PC-3 (cell line): Measurements from ENCODE around the gene PPP6R2. TPM values are rescaled to one million over a fixed set of nuclear protein-coding genes. Genes with fewer than 3 reads are reported as not detected.

Experiments
- ATAC-seq: fragments of 200-7000 bp; cut with Tn5 transposase; 2 replicates; pipeline ENCODE4 v1.9.1; 2020; ENCODE audit warnings: mild to moderate bottlenecking, moderate library complexity
- BruUV-seq: library from RNA; stranded (reverse); fragments of 400-500 nt; replicated peaks from 2 replicates; lab custom pipeline; 2021; lab: Mats Ljungman, UMichigan
- CTCF ChIA-PET: fragments of 300-600 bp; sonication (Branson Sonifier 250); formaldehyde crosslinking; loops from one replicate; lab custom pipeline; 2022; ENCODE audit warnings: antibody characterized with exemption; lab: Charles Lee
- POLR2A ChIA-PET: fragments of 300-600 bp; sonication (Branson Sonifier 250); formaldehyde crosslinking; loops from one replicate; lab custom pipeline; 2022; ENCODE audit warnings: antibody characterized with exemption; ENCODE audit not compliant: unreplicated experiment; lab: Charles Lee
- DNase-seq: peaks from one replicate; pipeline ENCODE4 v3.0.0-alpha.2; 2015
- H2AFZ ChIP-seq: fragments of 300-600 bp; sonication (generic); 2 replicates; pipeline ENCODE4 v1.6.0; 2016; ENCODE audit warnings: antibody characterized with exemption, low read length
- H3F3A ChIP-seq: fragments of 300-600 bp; sonication (generic); one replicate; pipeline ENCODE4 v1.6.0; 2017; ENCODE audit warnings: antibody characterized with exemption, low read length, control low read depth, mild to moderate bottlenecking; ENCODE audit not compliant: unreplicated experiment
- H3K27ac ChIP-seq: fragments of 300-600 bp; sonication (generic); 2 replicates; pipeline ENCODE4 v1.5.1; 2016; ENCODE audit warnings: mild to moderate bottlenecking, low read length
- H3K27me3 ChIP-seq: fragments of 300-600 bp; sonication (generic); 2 replicates; pipeline ENCODE4 v1.6.1; 2016; ENCODE audit warnings: low read length, mixed read lengths
- H3K36me3 ChIP-seq: fragments of 300-600 bp; sonication (generic); 2 replicates; pipeline ENCODE4 v1.6.1; 2016; ENCODE audit warnings: low read depth, mixed run types, low read length, mixed read lengths
- H3K4me1 ChIP-seq: fragments of 300-600 bp; sonication (generic); 2 replicates; pipeline ENCODE4 v1.5.1; 2016; ENCODE audit warnings: low read length; ENCODE audit not compliant: insufficient read depth
- H3K4me2 ChIP-seq: fragments of 300-600 bp; sonication (generic); 2 replicates; pipeline ENCODE4 v1.6.0; 2016; ENCODE audit warnings: low read length
- H3K4me3 ChIP-seq: fragments of 300-600 bp; sonication (generic); 2 replicates; pipeline ENCODE4 v1.5.1; 2016; ENCODE audit warnings: mild to moderate bottlenecking, low read length, mixed read lengths
- H3K79me2 ChIP-seq: fragments of 300-600 bp; sonication (generic); 2 replicates; pipeline ENCODE4 v1.6.1; 2017; ENCODE audit warnings: low read length, mixed read lengths
- H3K9ac ChIP-seq: fragments of 300-600 bp; sonication (generic); 2 replicates; pipeline ENCODE4 v1.6.0; 2016; ENCODE audit warnings: mild to moderate bottlenecking, low read length
- H3K9me2 ChIP-seq: fragments of 300-600 bp; sonication (generic); replicated peaks from 2 replicates; pipeline ENCODE4 v1.6.1; 2016; ENCODE audit warnings: mixed run types, low read length, mixed read lengths
- H3K9me3 ChIP-seq: fragments of 300-600 bp; sonication (generic); 2 replicates; pipeline ENCODE4 v1.6.1; 2016; ENCODE audit warnings: low read length, mixed read lengths
- H4K20me1 ChIP-seq: fragments of 300-600 bp; sonication (generic); 2 replicates; pipeline ENCODE4 v1.6.1; 2016; ENCODE audit warnings: low read length, mixed read lengths
- CTCF ChIP-seq: fragments of 300-600 bp; sonication (generic); conservative IDR thresholded peaks from 2 replicates; pipeline ENCODE4 v1.5.1; 2017; ENCODE audit warnings: antibody characterized with exemption, low read depth, mild to moderate bottlenecking, low read length
- EZH2 ChIP-seq: fragments of 300-600 bp; sonication (generic); IDR thresholded peaks from one replicate; pipeline ENCODE4 v1.6.1; 2017; ENCODE audit warnings: antibody characterized with exemption, mild to moderate bottlenecking, low read length; ENCODE audit not compliant: unreplicated experiment
- EZH2phosphoT487 ChIP-seq: fragments of 300-600 bp; sonication (generic); IDR thresholded peaks from 2 replicates; pipeline ENCODE4 v1.6.1; 2018; ENCODE audit warnings: mild to moderate bottlenecking, antibody characterized with exemption, low read length, borderline replicate concordance
- intact Hi-C: fragments of 100-400 bp; cut with micrococcal nuclease; formaldehyde crosslinking; loops from 2 replicates; pipeline ENCODE4 v1.9.0; 2023
- total RNA-seq: library from RNA; depleted of rRNA; stranded (reverse); fragments of >200 nt; gene quantifications from 2 replicates; pipeline ENCODE4 v1.2.3, GENCODE V29; 2014

Gene PPP6R2
- total RNA-seq, 1 experiment from 2014 or later: 46.2 TPM

DNA sequence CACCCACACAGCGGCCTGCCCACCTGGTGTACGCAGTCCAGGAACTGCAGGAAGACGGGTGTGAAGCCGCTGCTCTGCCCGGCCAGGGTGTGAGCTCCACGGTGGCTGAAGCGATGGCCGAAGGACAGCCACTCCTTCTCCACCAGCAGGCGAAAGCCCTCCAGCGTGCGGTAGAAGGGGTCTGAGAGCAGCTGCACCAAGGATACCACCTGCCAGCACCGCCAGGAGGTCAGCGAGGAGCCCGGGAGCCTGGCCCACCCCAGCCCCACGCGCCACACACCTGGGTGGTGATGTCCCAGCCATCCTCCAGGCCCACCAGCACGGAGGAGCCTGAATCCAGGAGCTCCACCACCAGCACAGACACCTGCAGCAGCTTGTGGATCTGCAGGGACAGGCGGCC lies 112.1 kb downstream of the PPP6R2 start:
- H3K27me3 ChIP-seq: no peaks in the 10 kb centered on the region
- H3K9me2 ChIP-seq: no peaks in the 10 kb centered on the region
- no peak overlapping the region for H3K4me2 ChIP-seq
- CTCF ChIA-PET: no interaction called here
- no peaks in the 10 kb centered on the region for H3K79me2 ChIP-seq
- H3K9ac ChIP-seq: no peak overlapping the region
- no peaks in the 10 kb centered on the region for H4K20me1 ChIP-seq
- BruUV-seq: no TSS peak
- POLR2A ChIA-PET: no interaction called here
- intact Hi-C loops: no loop called here
- no peaks in the 10 kb centered on the region for H3K4me1 ChIP-seq
- DNase-seq (no peak), ATAC-seq (no peak)
- H2AFZ ChIP-seq: no peak overlapping the region
- H3K36me3 ChIP-seq: no peaks in the 10 kb centered on the region
- H3K9me3 ChIP-seq: no peaks in the 10 kb centered on the region
- no peaks in the 10 kb centered on the region for H3F3A ChIP-seq
- no peak overlapping the region for H3K27ac ChIP-seq
- no peak overlapping the region for H3K4me3 ChIP-seq
- TF ChIP-seq CTCF (no peak), EZH2 (no peak), EZH2phosphoT487 (no peak)

GRCh38 chr22:50456026-50456425 lies 112.9 kb downstream of the PPP6R2 start:
- Histone ChIP-seq H3K4me1 (no peaks in the 10 kb centered on the region), H3K27me3 (no peaks in the 10 kb centered on the region), H3K4me3 (no peak overlapping the region), H4K20me1 (no peaks in the 10 kb centered on the region), H3K27ac (no peak overlapping the region), H3K9me3 (no peaks in the 10 kb centered on the region), H3K36me3 (no peaks in the 10 kb centered on the region), H3F3A (no peaks in the 10 kb centered on the region), H3K4me2 (no peak overlapping the region), H3K79me2 (no peaks in the 10 kb centered on the region), H3K9me2 (no peaks in the 10 kb centered on the region), H3K9ac (no peak overlapping the region), H2AFZ (no peak overlapping the region)
- BruUV-seq: no TSS peak
- TF ChIP-seq EZH2: no peak
- no peak for TF ChIP-seq EZH2phosphoT487
- no peak for TF ChIP-seq CTCF
- intact Hi-C loops: no loop called here
- CTCF ChIA-PET: no interaction called here
- POLR2A ChIA-PET: no interaction called here
- ATAC-seq (no peak), DNase-seq (no peak)

- H3K36me3 ChIP-seq: no peaks in the 10 kb centered on the region
These were observed 113.5 kb downstream of the PPP6R2 start for GRCh38 chr22:50456466-50457234.

More at GRCh38 chr22:50456466-50457234, 113.5 kb downstream of the PPP6R2 start:
- POLR2A ChIA-PET: no interaction called here
- Histone ChIP-seq H3K27me3 (no peaks in the 10 kb centered on the region), H3K4me1 (no peaks in the 10 kb centered on the region), H3K4me2 (no peak overlapping the region), H3K27ac (no peak overlapping the region), H3F3A (no peaks in the 10 kb centered on the region), H3K4me3 (no peak overlapping the region), H2AFZ (no peak overlapping the region), H3K79me2 (no peaks in the 10 kb centered on the region), H3K9me2 (no peaks in the 10 kb centered on the region), H4K20me1 (no peaks in the 10 kb centered on the region), H3K9ac (no peak overlapping the region), H3K9me3 (no peaks in the 10 kb centered on the region)
- BruUV-seq: no TSS peak
- CTCF ChIA-PET: no interaction called here
- ATAC-seq (no peak), DNase-seq (no peak)
- peak; percentile 42 for TF ChIP-seq CTCF
- TF ChIP-seq EZH2: no peak
- TF ChIP-seq EZH2phosphoT487: no peak
- intact Hi-C loops: no loop called here
